Forelimb muscle (tissue), 1 donor: ENCODE results near the gene SIAH2. TPM values are rescaled to one million over a fixed set of nuclear protein-coding genes. Genes with fewer than 3 reads are reported as not detected.

Source experiments
- DNase-seq: peaks from one replicate; pipeline ENCODE4 v3.0.0-alpha.2; 2013; ENCODE audit warnings: low read depth
- polyA plus RNA-seq: library from polyadenylated mRNA; unstranded; fragments of 120-200 nt; gene quantifications from one replicate; pipeline ENCODE4 v1.2.1, GENCODE V29; 2013; ENCODE audit not compliant: insufficient read length

SIAH2 gene
- polyA plus RNA-seq, 1 donor: 20.4 TPM

DNA sequence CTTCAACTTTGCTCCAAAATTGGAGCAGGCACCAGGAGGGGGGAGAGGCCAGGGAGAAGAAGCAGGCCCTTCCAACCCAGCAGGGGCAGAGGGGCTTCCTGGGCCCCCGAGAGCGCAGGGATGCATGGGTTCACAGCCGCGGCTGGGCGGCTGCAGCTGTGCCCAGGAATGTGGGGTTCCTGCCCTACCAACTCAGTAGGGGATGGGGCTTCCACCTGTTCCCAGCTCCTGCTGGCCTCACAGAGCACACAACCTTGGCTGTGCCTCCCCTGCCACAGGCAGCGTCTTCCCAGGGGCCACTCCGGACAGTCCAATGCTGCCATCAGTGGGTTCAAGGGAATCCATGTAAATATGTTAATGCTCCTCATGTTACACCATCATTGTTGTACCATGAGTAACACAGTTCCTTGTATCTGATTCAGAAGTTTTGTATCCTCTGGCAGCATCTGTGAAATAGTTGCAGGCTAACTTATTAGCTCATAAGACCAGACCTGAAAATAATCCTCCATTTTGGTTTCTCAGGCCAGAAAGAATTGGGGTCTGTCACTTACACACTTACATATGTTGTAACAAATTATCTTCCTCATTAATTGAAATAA, 12.1 kb upstream of the SIAH2 start:
- no peak for DNase-seq

DNA sequence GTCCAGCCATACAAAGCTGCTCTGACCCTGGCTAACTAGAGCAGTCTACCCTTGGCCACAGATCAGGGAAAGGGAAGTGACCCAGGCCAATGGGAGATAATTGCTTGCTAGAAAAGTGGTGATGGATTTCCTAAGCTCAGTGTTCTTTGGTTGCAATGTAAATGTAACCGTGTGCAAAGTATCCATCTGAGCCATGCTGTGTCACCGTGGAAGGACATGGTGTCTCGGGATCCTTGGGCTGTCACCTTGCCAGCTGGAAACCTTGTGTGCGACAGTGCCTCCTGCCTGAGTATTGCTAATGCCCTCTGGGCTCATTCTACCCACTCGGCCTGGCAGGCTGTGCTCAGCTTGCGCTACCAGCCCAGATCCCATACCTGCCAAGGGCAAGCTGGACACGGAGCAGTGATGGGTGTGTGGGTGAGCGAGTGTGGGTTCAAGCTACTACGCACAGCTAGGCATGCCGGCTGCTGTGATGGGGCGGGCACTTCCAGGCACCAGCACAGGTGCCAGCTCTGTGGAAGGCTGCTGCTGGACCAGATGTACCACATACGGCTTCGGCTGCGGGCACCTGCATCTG, 10.7 kb upstream of the SIAH2 start:
- DNase-seq: no peak

DNA sequence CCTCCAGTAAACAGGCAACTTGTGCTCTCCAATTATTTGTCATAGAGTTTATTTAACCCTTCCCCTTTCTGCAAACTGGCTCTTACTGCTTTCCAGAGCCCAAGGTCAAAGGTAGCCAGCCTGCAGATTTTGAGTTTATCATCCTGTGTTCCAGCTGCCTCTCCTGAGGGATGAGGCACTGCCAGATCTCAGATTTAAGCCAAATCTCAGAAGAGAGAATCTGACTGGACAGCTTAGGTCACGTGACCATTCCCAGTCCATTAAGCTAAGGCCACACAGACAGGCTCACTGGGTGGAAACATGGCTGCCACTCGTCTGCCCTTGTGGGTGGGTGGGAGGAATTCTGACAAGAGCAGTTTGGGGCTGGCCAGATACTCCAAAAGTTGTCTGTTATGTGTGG, 8.6 kb upstream of the SIAH2 start:
- DNase-seq: no peak

DNA sequence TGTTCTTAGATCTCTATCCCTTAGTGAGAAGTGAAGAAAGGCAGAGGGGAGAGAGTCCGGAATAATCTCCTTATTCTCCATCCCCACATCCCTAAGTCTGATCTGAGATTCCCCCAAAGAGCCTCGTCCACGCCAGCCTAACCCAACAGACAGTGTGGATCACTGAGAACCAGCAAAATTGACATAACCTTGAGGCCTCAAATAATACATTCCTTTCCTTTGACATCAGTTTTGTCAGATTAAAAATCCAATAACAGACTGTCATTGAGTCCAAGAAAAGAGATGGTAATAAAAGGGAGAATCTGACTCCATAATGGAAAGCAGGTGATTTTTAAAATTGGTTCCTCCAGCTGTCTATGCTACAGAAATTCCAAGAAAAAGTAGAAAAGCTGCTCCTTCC, 7.7 kb upstream of the SIAH2 start:
- no peak for DNase-seq

DNA sequence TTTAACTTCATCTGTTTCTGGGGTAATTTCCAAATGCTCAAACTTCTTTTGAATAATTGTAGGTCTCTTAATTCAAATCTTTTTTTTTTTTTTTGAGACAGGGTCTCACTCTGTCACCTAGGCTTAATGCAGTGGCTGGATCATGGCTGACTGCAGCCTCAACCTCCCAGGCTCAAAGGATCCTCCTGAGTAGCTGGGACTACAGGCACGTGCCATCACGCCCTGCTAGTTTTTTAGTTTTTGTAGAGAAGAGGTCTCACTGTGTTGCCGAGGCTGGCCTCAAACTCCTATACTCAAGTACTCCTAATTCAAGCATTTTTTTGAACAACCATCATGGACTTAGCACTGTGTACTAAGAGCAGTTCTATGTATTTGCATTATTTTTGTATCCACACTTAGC, 3.8 kb upstream of the SIAH2 start:
- no peak for DNase-seq

DNA sequence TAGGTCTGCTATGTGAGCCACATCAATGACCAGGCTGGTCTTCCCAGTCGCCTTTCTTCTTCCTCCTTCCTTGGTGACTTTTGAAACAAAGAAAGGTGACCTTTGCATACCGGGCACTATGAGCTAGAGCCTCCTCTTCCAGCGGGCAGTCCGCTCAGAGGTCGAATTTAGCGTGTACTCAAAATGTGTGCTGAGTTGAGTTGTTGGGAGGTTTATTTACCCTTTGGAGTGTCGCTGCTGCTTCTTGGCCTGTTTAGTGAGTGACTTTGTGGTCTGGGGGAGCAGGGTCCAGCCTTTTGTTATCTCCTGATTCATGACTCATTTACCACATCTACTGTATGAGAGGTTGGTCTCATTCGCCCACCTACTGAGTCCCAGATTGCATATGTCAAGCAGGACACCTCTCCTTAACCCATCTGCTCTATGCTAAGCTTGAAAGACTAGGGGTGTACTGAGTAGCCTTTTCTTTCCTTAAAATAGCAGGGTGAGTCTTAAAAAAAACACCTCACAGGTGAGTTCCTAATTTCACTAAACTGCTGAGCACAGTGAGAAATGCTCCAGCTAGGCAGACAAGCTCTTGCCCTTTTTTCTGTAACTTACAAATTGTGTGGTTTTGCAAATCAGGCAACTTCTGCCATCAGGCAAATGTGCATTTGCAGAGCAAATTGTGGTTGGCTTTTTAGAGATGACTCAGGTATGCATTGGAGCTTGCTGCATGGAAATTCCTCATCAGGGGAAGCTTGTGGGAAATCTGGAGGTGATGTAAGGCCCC, 3.2 kb upstream of the SIAH2 start:
- DNase-seq: no peak

DNA sequence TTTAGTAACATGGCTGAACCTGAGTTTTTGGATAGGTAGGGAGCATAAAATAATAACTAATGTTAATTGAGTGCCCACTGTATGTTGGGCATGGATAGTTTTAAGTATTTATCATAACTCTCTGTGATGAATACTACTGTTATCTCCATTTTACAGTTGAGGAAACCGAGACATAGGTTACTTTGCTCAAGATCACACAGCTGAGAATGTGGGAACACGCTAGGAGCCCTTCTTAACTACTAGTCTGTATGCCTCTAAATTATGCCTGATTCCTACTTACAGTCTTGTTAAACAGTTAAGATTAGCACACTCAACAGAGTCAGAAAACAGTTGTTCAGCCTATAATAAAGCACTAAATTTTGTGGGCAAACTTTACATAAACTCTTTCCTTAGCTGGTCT, 2.0 kb upstream of the SIAH2 start:
- DNase-seq: no peak

DNA sequence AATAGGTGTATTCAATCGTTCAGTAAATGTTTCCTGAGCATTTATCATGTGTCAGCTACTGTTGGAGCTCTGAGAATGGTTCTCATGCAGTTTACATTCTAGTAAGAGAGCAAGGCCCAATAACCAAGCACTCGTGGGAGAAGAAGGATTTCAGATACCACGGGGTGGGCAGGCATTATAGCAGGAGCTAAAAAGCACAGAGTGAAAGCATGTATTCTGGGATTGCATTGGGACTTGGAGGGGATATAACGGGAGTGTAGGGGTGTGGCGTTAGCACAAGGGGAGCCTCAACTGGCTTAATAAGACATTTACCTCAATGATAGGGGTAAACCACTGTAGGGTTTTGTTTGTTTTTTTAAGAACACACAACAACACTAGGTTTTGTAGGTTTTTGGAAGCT, 1.6 kb upstream of the SIAH2 start:
- DNase-seq: no peak

DNA sequence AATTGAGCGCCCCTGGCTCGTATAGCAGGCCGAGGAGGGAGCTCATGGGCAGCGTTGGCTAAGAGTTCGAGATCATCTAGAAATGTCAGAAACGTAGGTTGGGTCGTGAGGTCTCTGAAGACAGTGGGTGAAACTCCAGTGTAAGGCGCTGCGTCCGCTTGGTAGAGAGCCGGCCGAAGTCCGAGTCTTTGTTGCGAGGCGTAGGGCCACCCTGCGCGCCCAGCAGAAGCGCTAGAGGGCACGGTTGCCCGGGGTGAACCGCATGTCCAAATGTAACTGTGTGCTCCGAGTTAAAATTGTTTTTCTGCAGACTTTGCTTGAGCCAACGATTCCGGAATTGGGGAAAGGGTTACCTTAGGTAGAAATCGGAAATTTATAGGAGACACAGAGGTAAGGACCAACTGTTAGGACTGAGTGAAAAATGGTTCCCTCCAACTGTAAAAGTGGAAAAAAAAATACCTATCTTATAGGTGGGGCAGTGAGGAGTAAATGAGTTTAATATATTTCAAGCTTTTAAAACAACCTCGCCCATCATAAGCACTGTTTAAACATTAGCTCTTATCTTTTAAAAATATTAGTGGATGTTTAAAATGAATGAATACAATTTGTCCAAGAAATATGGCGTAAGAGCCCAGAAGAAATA, 993 bp upstream of the SIAH2 start:
- no peak for DNase-seq

DNA sequence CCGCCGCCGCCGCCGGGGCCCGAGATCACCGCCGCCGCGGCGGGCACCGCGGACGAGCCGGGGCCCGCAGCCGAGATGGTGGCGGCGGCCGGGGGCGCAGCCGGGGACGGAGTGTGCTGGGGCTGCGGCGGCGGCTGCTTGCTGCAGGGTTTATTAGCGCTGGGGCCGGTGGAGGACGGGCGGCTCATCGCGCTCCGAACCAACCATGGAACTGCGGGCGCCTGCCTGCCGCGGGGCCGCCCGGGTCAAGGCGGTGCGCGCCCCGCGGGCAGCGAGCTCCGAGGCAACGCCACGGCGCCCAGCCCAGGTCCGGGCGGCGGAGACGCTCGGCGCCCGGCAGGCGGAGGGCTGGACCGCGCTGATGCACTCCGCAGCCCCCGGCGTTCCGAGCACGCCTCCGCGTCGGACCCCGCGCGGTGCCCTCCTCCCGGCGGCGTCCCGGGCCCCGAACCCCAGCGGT, 277 bp downstream of the SIAH2 start:
- DNase-seq: no peak

DNA sequence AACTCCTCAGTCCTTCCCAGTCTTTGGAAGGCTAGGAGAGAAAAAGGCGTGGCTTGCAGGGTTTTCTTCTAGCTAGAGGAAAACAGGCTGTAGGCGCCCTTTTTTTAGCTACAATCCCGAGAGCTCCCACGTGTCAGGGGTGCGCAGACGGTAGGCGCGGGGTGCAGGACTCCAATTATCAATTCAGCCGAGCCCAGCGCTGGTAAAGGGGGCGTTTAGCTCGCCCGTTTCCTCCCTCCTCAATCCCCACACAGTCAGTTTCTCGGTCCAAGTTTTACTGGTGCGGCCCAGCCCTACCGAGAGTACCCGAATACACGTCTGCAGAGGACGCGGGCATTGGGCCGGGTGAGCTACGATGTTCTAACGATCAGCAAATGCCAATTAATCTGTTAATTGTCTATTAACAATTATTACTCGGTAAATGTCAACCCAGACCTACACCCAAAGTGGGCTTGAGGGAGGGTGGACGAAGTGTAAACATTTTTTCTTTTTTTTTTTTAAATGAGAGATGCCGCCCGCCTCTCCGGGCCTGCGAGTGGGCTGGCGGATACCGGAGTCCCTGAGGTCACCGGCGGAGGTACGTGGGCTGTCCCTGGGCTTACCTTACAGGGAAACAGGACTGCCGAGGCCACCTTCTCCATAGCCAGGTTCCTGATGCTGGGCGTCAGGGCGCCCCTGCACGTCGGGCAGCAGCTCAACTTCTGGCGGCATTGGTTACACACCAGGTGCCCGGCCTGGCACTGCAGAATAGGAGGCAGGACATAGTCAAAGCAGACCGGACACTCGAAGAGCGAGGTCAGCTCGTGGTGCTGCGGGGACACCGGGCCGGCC, 923 bp downstream of the SIAH2 start:
- peak; percentile 54 for DNase-seq

DNA sequence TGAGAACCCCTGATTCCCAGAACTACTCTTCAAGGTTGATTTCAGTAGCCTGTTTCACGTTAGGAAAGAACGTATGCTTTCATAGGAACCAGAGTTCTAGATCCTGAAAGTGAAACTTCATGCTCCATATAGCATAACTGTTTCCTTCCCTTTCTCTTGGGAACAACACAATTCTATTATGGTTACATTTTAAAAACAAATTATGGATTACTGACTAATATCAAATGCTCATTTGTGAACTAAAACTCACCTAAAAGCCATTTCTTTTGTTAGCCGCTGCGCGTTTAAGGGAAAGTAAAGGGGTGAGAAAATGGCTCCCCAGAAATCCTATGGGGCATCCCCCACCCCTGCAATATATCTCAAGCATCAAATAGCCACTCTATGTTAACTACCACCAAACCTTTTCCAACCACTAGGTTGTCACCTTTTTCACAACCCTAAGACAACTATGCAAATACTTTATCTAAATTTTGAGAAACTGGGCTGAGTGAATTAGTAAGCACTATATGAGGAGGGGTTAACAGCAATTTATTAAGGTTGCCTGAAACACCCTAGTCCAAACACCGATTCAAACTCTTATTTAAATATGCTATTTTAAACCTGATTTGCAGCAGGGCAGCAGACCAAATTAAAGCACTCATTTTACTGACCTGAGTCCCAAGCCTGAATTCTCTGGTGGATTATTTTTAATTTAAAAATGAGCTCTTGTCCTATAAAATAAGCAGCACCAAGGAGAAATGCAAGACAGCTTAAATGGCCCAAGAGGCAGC, 2.4 kb downstream of the SIAH2 start:
- no peak for DNase-seq

DNA sequence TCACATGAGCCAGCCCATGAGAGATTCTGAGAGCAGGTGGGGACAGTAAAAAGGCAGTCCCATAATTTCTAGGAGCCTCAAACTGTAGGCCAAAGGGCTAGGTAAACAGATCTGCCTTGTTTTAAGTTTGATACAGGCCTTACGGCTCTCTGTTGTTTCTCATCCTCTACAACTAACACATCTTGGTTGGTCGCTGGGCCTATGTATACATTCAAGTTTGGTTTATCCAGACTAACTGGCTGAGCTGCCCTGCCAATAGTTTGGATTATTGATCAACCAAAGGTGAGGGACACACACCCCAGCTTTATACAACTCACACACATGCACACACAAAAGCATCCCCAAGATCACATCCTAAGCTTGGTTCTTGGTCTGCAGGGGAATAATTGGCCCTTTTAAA, 3.0 kb downstream of the SIAH2 start:
- DNase-seq: no peak

DNA sequence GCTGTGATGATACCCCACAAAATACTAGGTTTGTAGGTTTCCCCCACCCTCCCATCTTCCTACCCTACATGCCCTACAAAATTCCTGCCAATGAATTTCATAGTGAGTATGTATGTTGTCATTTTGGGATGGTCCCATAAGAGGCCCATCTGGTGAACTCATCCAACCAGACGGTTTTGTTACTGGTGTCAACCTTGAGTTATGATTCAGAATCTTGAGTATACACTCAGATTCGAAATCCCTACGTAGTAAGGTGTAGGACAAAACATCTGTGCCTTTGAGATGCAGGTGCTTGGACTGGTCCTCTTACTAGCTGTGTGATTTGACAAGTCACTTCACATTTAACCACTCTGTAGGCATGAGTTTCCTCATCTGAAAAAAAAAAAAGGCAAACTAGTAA, 3.6 kb downstream of the SIAH2 start:
- DNase-seq: no peak

DNA sequence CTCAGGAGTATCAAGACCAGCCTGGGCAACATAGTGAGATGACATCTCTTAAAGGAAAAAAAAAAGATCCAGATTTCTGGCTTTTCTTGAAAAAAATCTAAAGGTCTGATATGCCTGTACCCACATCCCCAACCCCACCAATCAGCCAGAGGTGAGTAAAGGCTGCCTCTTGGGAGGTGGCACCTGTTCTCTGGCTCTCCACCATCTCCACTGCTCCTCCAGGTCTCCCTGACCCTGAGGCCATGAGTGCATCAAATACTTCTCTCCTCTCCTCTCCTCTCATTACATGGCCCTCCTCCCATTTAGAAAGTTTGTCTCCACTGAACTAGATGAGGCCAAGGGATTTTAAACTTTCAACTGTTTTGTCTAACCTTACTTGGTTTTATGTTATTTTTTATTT, 5.2 kb downstream of the SIAH2 start:
- DNase-seq: no peak

DNA sequence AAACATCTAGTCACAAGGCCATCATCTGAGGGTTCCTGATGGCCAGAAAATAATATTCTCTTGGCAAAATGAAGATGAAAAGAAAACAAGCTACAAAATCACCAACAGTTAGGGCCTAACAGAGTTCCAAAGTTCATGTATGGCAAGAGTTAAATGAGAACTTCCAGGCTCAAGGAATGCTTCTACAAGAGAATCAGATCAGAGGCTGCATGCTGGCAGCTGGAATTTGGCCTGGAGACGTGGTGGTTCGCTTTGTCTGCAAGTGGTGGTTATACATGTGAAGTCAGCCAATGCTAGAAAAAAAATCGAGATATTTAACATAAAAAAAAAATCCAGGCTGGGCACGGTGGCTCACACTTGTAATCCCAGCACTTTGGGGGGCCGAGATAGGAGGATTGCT, 5.6 kb downstream of the SIAH2 start:
- no peak for DNase-seq

DNA sequence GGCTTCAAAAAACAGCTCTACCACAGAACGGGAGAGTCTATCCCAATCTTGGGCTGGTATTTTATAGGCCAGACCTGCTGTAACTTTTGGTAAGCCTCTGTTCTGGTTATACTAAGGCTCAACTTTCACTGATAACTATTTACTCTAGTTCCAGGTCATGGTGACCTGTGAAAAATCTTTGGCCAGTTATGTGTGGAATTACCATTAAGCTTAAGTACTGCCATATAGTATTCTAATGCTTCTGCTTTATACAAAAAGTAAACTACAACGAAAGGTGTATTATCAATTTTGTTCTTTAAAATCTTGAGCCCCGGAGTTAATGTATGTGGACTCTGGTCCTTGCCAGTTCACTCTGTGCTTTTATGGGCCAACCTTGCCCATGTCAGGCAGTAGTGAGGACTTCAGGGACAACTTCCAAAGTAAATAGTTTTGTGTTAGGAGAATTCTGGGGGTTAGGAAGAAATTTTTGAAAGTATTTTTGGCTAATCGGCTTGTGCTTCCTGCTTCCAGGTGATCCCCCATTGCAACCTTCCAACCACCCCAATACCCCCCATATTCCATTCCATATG, 6.4 kb downstream of the SIAH2 start:
- DNase-seq: no peak

DNA sequence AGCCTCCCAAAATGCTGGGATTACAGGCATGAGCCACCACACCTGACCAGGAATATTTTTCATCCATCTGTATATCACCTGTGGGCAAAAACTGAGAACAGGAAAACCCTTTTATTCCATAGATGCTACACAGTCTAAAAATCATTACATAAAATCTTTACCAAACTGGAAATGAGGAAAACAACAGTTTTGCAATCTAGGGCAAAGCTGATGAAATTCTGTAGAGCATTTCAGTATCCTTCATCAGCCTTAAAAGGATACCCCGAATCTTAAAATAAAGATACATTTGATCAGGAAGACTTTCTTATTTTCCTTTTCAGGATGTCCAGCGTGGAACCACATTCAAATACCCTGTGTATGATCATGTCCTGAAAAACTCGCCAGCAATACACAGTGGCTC, 7.1 kb downstream of the SIAH2 start:
- no peak for DNase-seq

DNA sequence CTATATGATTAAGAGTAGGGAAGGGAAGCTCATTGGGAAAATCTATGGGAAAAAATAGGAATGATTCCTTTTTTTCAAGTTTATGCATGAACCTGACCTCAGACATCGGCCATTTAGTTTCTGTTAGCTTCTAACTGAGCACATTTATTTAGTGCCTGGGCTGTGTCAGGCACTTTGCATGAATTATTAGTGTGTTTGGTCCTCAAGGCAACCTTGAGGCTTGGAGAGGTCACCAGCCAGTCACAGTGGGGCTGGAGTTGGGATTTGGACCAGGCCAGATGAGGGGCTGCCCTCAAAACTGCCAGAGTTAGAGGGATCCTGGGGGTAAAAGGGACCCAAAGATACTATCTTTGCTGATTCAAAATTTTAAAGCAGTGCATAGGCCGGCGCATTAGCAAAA, 8.1 kb downstream of the SIAH2 start:
- DNase-seq: no peak

DNA sequence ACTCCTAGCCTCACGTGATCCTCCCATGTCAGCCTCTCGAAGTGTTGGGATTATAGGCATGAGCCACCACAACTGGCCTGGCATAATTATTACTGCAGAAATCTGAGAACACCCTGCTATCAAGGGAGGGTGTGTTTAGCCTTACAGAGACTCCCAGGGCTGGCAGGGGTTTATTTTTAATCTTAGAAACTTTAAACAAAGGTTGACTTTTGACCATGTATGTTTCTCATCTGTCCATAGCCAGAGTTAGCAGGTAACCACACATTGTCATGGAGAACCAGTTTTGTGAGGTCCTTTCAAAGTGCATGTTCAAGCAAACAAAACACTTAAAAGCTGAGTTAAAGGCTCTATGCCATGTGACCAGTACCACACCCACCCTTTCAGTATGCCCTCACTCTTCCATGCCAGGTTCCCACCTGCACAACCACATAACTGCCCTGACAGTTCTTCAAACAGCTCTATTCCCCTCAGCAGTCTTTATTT, 11.1 kb downstream of the SIAH2 start:
- no peak for DNase-seq

DNA sequence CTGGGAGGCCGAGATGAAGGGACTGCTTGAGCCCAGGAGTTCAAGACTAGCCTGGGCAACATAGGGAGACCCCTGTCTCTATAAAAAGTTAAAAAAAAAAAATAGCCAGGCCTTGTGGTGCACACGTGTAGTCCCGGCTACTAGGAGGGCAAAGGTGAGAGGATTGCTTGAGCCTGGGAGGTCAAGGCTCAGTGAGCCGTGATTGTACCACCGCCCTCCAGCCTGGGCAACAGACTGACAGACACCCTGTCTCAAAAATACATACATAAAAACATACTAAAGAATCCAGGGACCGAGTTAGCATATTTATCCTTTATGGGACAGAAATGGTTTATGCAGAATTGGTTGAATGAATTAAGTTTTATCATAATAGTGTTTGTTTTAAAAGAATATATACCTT, 13.7 kb downstream of the SIAH2 start:
- no peak for DNase-seq
